GM21447 (cell line): ENCODE results near the gene MT3.

ENCODE experiments used
- ATAC-seq: cut with Tn5 transposase; IDR thresholded peaks from one replicate; pipeline ENCODE4 v1.9.1; 2021; ENCODE audit not compliant: unreplicated experiment

Gene MT3

DNA sequence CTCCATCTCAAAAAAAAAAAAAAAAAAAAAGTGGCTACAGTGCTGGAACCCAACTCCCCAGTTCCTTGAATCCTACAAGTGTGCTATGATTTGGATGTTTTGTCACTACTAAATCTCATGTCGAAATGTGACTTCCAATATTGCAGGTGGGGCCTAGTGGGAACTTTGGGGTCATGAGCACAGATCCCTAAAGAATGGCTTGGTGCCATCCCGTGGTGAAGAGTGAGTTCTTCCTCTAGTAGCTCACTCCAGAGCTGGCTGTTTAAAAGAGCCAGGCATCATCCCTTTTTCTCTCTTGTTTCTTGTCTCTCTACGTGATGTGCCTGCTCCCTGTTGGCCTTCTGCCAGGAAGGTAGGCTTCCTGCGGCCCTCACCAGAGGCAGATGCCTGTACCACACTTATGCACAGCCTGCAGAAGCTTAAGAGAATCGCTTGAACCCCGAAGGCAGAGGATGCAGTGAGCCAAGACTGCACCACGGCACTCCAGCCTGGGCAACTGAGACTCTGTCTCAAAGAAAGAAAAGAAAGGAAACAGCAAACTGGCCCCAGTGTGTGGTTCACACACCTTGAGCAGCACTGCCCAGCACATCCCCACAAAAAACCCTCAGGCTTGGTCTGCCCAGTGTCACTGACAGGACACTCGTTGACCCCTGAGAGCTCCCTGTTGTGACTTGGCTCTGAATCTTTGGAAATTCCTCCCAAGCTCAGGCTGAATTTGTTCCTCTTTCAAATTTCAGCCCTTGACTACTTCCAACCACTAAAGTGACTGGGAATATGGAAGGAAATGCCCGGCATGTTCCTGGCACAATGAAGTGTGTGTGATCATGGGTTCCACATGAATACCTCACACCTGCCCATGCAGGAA lies 39.4 kb downstream of the MT3 start:
- no peak for ATAC-seq

- no peak for ATAC-seq
Measured at GRCh38 chr16:56629531-56629930, 40.2 kb downstream of the MT3 start.

DNA sequence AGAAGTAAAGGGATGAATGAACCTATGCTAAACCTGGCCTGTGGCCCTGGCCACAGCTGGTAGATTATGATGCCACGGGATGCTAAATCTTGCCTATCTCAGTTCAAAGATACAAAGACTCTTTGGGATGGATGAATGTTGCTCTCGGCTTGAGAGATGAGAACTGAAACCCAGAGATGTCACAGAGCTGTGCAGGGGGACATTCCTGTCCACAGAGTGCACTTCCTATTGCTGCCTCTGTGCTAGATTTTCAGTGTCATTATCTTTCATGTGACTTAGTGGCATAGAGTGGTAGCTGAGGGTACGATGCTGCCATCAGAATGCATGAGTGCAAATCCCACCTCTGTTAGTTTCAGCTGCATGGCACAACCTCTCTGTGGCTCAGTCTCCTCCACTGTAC lies 40.8 kb downstream of the MT3 start:
- ATAC-seq: peak; percentile 82

DNA sequence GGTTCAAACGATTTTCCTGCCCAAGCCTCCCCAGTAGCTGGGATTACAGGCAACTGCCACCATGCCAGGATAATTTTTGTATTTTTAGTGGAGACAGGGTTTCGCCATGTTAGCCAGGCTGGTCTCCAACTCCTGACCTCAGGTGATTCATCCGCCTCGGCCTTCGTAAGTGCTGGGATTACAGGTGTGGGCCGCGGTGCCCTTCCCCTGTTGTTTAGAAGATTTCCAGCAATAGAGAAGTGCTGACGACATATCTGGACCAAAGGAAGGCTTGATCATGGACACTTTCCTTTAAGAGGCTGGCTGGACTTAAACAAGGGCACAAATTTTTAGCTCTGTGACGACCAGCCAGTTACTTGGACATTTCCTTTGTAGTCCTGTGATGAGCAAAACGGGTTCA lies 41.9 kb downstream of the MT3 start:
- ATAC-seq: no peak

GRCh38 chr16:56631832-56632155 lies 42.5 kb downstream of the MT3 start:
- no peak for ATAC-seq

DNA sequence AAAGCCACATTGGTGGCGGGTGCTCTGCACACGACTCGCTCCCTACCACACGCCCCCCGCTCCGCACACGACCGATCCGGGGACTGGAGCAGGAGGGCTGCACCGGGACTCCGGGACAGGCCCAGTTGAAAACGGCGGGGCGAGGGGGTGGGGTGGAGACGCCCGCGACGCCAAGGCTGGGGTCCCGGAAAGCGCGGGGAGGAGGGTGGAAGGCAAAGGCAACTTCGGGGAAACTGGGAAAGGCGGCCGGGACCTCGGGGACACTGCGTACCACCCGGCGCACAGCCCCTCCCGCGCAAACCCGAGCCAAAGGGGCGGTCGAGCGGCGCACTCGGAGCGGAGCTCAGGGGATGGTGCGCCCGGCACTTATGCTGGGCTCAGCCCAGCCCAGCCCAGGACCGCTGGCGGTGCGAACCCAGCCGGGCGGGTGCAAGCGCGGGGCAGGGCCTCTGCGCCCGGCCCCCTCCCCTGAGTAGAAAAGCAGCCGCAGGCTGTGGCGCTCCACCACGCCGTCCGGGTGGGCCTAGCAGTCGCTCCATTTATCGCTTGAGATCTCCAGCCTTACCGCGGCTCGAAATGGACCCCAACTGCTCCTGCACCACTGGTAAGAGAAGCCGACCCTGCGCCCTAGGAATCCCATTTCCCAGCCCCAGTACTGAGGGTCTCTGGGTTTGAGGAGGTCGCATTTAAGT lies 43.0 kb downstream of the MT3 start, which contains the start of gene MT1M:
MT1M (plus strand) TSS at position 504 of the 692 bp plus-strand sequence; CDS start at position 577, 73 bp downstream.
- ATAC-seq: no peak

DNA sequence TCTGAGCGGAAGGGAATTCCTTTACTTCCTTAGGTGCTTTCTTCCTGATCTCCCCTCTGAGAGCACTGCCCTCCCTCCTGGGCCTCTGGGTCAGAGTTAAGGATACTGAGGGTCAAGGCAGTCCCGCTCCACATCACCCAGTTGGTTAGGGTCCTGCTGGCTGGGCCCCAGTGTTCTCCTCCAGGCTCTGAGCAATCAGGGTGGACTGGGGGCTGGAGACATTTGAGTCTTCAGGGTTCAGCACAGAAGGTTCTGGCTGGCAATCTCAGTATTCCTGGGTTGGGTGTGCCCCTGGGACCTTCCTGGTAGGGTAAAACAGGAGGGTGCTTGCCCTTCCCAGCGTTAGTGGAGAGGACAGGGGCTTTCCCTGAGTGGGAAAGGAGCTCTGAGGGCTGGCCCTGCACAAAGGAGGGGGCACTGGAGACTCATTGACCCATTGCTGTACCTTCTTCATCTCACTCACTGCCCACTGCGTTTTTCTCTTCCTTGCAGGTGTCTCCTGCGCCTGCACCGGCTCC lies 43.6 kb downstream of the MT3 start:
- no peak for ATAC-seq

- ATAC-seq: no peak
Measured at GRCh38 chr16:56633535-56633934, 44.2 kb downstream of the MT3 start.

DNA sequence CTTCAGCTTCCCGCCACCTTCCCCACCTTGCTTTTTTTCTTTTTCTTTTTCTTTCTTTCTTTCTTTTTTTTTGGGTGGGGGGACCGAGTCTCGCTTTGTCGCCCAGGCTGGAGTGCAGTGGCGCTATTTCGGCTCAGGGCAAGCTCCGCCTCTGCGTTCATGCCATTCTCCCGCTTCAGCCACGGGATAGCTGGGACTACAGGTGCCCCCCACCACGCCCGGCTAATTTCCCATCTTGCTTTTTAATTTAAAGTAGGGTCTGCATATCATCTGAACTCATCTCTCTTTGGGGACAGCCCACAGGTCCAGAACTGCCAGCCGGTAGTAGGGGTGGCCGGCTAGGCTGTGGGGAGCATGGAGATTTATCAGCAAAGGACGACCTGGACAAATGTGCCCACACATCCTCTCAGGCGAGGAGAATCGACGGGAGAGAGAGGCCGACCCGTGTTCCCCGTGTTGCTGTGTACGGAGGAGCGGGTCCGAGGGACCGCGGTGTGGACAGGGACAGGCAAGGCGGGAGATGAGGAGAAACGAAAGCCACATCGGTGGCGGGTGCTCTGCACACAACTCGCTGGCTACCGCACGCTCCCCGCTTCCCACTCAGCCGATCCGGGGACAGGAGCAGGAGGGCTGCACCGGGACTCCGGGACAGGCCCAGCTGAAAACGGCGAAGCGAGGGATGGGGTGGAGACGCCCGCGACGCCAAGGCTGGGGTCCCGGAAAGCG lies 45.5 kb downstream of the MT3 start:
- ATAC-seq: no peak

DNA sequence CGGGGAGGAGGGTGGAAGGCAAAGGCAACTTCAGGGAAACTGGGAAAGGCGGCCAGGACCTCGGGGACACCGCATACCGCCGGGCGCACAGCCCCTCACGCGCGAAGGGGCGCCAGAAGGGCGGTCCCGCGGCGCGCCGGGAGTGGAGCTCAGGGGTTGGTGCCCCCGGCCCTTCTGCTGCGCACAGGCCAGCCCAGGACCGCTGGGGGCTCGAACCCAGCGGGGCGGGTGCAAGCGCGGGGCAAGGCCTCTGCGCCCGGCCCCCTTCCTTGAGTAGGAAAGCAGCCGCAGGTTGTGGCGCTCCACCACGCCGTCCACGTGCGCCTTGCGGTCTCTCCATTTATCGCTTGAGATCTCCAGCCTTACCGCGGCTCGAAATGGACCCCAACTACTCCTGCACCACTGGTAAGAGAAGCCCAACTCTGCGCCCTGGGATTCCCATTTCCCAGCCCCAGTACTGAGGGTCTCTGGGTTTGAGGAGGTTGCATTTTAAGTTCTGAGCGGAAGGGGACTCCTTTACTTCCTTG lies 46.2 kb downstream of the MT3 start:
- ATAC-seq: no peak

GRCh38 chr16:56636616-56637413 lies 47.5 kb downstream of the MT3 start:
- ATAC-seq: no peak

- no peak for ATAC-seq
Measured at GRCh38 chr16:56637814-56638750, 48.8 kb downstream of the MT3 start, which contains the start of gene MT1A. Gene MT1A (plus strand): TSS chr16:56638666. CDS start chr16:56638739, 73 bp downstream.

GRCh38 chr16:56639045-56639444 lies 49.7 kb downstream of the MT3 start:
- ATAC-seq: no peak

GRCh38 chr16:56640076-56640475 lies 50.7 kb downstream of the MT3 start:
- no peak for ATAC-seq
